H9 (cell line): Measurements from ENCODE around the gene YTHDC1. TPM values are rescaled to one million over a fixed set of nuclear protein-coding genes. Genes with fewer than 3 reads are reported as not detected.
A peak's percentile ranks its signal among the peaks of the same experiment; 100 is the strongest.

Experiments used
- DNase-seq: peaks from one replicate; pipeline ENCODE4 v3.0.0-alpha.2; 2017
- H2AFZ ChIP-seq: one replicate; pipeline ENCODE4 v1.6.1; 2013; ENCODE audit warnings: mild to moderate bottlenecking, low read length, control low read depth, moderate library complexity
- H2AK5ac ChIP-seq: 2 replicates; pipeline ENCODE4 v1.6.1; 2013; ENCODE audit warnings: low read length, control low read depth, mixed read lengths; ENCODE audit not compliant: insufficient read length
- H2BK120ac ChIP-seq: one replicate; pipeline ENCODE4 v1.6.1; 2013; ENCODE audit warnings: low read depth, mild to moderate bottlenecking, low read length, control low read depth, inconsistent platforms; ENCODE audit not compliant: poor library complexity, severe bottlenecking
- H2BK12ac ChIP-seq: 2 replicates; pipeline ENCODE4 v1.6.1; 2013; ENCODE audit warnings: low read length, control low read depth, mixed read lengths, low read depth; ENCODE audit not compliant: insufficient read length
- H2BK15ac ChIP-seq: 2 replicates; pipeline ENCODE4 v1.6.1; 2013; ENCODE audit warnings: low read depth, low read length, control low read depth
- H2BK20ac ChIP-seq: one replicate; pipeline ENCODE4 v1.6.1; 2013; ENCODE audit warnings: low read depth, mild to moderate bottlenecking, low read length, control low read depth, inconsistent platforms; ENCODE audit not compliant: poor library complexity, severe bottlenecking
- H2BK5ac ChIP-seq: 2 replicates; pipeline ENCODE4 v1.6.1; 2013; ENCODE audit warnings: low read length, control low read depth, mixed read lengths; ENCODE audit not compliant: insufficient read length
- H3K14ac ChIP-seq: 2 replicates; pipeline ENCODE4 v1.6.1; 2013; ENCODE audit warnings: low read length, control low read depth; ENCODE audit not compliant: insufficient read depth
- H3K18ac ChIP-seq: 2 replicates; pipeline ENCODE4 v1.6.1; 2013; ENCODE audit warnings: low read depth, mild to moderate bottlenecking, mixed read lengths, low read length, control low read depth; ENCODE audit not compliant: insufficient read length
- H3K23ac ChIP-seq: 2 replicates; pipeline ENCODE4 v1.6.1; 2013; ENCODE audit warnings: low read length, control low read depth, mixed read lengths, low read depth; ENCODE audit not compliant: insufficient read length
- H3K23me2 ChIP-seq: 2 replicates; pipeline ENCODE4 v1.6.1; 2013; ENCODE audit warnings: low read depth, mild to moderate bottlenecking, mixed read lengths, low read length, control low read depth; ENCODE audit not compliant: insufficient read length, poor library complexity, severe bottlenecking
- H3K27ac ChIP-seq: 2 replicates; pipeline ENCODE4 v1.5.1; 2013; ENCODE audit warnings: low read length, control low read depth, mixed read lengths, low read depth; ENCODE audit not compliant: insufficient read length
- H3K27me3 ChIP-seq: 2 replicates; pipeline ENCODE4 v1.6.1; 2013; ENCODE audit warnings: low read length, control low read depth, inconsistent platforms; ENCODE audit not compliant: insufficient read depth
- H3K4ac ChIP-seq: 2 replicates; pipeline ENCODE4 v1.6.1; 2013; ENCODE audit warnings: low read depth, mild to moderate bottlenecking, control low read depth, inconsistent platforms, low read length, moderate library complexity
- H3K4me1 ChIP-seq: 2 replicates; pipeline ENCODE4 v1.6.1; 2013; ENCODE audit warnings: low read length, control low read depth, inconsistent platforms; ENCODE audit not compliant: insufficient read depth
- H3K4me2 ChIP-seq: 2 replicates; pipeline ENCODE4 v1.6.1; 2013; ENCODE audit warnings: low read length, control low read depth, mixed read lengths; ENCODE audit not compliant: insufficient read length, insufficient read depth
- H3K56ac ChIP-seq: 2 replicates; pipeline ENCODE4 v1.6.1; 2013; ENCODE audit warnings: low read depth, mild to moderate bottlenecking, mixed read lengths, low read length, control low read depth; ENCODE audit not compliant: insufficient read length
- H3K79me1 ChIP-seq: 2 replicates; pipeline ENCODE4 v1.6.1; 2013; ENCODE audit warnings: low read depth, mild to moderate bottlenecking, moderate library complexity, low read length, control low read depth, inconsistent platforms; ENCODE audit not compliant: insufficient read depth, poor library complexity, severe bottlenecking
- H3K79me2 ChIP-seq: 2 replicates; pipeline ENCODE4 v1.6.1; 2013; ENCODE audit warnings: low read length, control low read depth, inconsistent platforms; ENCODE audit not compliant: insufficient read depth
- H3K9ac ChIP-seq: 2 replicates; pipeline ENCODE4 v1.6.1; 2013; ENCODE audit warnings: low read length, control low read depth, mixed read lengths; ENCODE audit not compliant: insufficient read length; ENCODE audit errors: extremely low read depth
- H3K9me3 ChIP-seq: one replicate; pipeline ENCODE4 v1.6.1; 2013; ENCODE audit warnings: low read depth, low read length, inconsistent platforms; ENCODE audit not compliant: control insufficient read depth
- H3T11ph ChIP-seq: one replicate; pipeline ENCODE4 v1.6.1; 2013; ENCODE audit warnings: mild to moderate bottlenecking, low read length, control low read depth, inconsistent platforms
- H4K20me1 ChIP-seq: one replicate; pipeline ENCODE4 v1.6.1; 2013; ENCODE audit not compliant: control insufficient read depth, insufficient read length, insufficient read depth
- H4K5ac ChIP-seq: 2 replicates; pipeline ENCODE4 v1.6.1; 2013; ENCODE audit warnings: low read depth, mild to moderate bottlenecking, mixed read lengths, low read length, control low read depth; ENCODE audit not compliant: insufficient read length
- H4K8ac ChIP-seq: replicated peaks from 2 replicates; pipeline ENCODE4 v1.6.1; 2013; ENCODE audit warnings: low read length, control low read depth, mixed read lengths, low read depth; ENCODE audit not compliant: insufficient read length
- H4K91ac ChIP-seq: 2 replicates; pipeline ENCODE4 v1.6.1; 2013; ENCODE audit warnings: low read depth, mild to moderate bottlenecking, moderate library complexity, mixed read lengths, low read length, control low read depth; ENCODE audit not compliant: insufficient read length
- H3K27ac Mint-ChIP-seq, 3 experiments: 2 replicates in 2 of 3; 3 replicates in 1 of 3; pipeline ENCODE4 v1.8.0; 2020 to 2021; ENCODE audit warnings: mixed read lengths in 3 of 3, mild to moderate bottlenecking in 1 of 3, moderate library complexity in 1 of 3
- H3K27me3 Mint-ChIP-seq: 2 replicates; pipeline ENCODE4 v1.8.0; 2021; ENCODE audit warnings: low read depth, mild to moderate bottlenecking, moderate library complexity, mixed read lengths
- H3K36me3 Mint-ChIP-seq, 3 experiments: 2 replicates in 2 of 3; 3 replicates in 1 of 3; pipeline ENCODE4 v1.8.0; 2020 to 2021; ENCODE audit warnings: low read depth in 3 of 3, mixed read lengths in 3 of 3; ENCODE audit not compliant: insufficient read depth in 1 of 3
- H3K4me1 Mint-ChIP-seq, 2 experiments: 2 replicates each; pipeline ENCODE4 v1.8.0; 2020; ENCODE audit warnings: mixed read lengths in 2 of 2
- H3K4me3 Mint-ChIP-seq, 2 experiments: 2 replicates in 1 of 2; 3 replicates in 1 of 2; pipeline ENCODE4 v1.8.0; 2020 to 2021; ENCODE audit warnings: mild to moderate bottlenecking in 2 of 2, mixed read lengths in 2 of 2, moderate library complexity in 1 of 2
- H3K9me3 Mint-ChIP-seq, 2 experiments: 2 replicates in 1 of 2; 3 replicates in 1 of 2; pipeline ENCODE4 v1.8.0; 2020; ENCODE audit warnings: mild to moderate bottlenecking in 2 of 2, mixed read lengths in 2 of 2, moderate library complexity in 1 of 2
- CTCF ChIP-seq: fragments of 200-600 bp; sonication (generic); conservative IDR thresholded peaks from 3 replicates; pipeline ENCODE4 v1.8.0; 2021; ENCODE audit warnings: antibody characterized with exemption, mild to moderate bottlenecking
- WGBS: extraction: QIAGEN DNeasy Blood & Tissue Kit; methylation state at CpG from one replicate; pipeline ENCODE4 v1.1.7; 2013; ENCODE audit warnings: missing lambda C conversion rate, low lambda C conversion rate, mixed read lengths; ENCODE audit not compliant: insufficient read length; ENCODE audit errors: extremely low coverage; 5-methylcytosine and 5-hydroxymethylcytosine counted together
- total RNA-seq: library from RNA; stranded (reverse); gene quantifications from 2 replicates; pipeline ENCODE4 v1.2.1, GENCODE V29; 2021

YTHDC1 gene
- total RNA-seq, 1 experiment from 2014 or later: 158 TPM

DNA sequence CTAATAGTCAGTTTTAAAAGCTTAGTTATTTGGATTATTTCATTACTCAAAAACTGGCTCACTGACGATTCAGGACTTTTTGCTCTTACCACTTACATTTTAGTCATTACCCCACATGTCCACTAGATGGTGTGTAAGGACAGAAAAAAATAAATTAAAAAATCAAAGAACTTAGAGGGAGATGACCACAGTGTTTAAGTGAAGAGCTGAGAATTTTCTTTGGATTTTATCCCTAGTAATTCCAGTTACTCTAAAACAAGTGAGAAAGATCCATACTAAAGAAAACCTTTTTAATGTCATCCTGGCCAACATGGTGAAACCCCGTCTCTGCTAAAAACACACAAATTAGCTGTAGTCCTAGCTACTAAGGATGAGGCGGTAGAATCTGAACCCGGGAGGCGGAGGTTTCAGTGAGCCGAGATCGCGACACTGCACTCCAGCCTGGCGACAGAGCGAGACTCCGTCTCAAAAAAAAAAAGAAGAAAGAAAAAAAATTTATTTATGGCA lies 78.0 kb downstream of the YTHDC1 start:
- Histone ChIP-seq H3K27me3 (no peaks in the 10 kb centered on the region), H2BK20ac (no peak overlapping the region), H3K4me2 (peak overlapping the region; percentile 33), H2AK5ac (no peak overlapping the region), H3K18ac (no peak overlapping the region), H3K23ac (no peak overlapping the region), H3K23me2 (no peaks in the 10 kb centered on the region), H2AFZ (peak overlapping the region; percentile 77), H3K79me2 (no peaks in the 10 kb centered on the region), H4K8ac (no peak overlapping the region), H3K14ac (no peak overlapping the region), H2BK5ac (no peak overlapping the region), H4K20me1 (no peaks in the 10 kb centered on the region), H3K27ac (no peak overlapping the region), H3K9ac (peak overlapping the region; percentile 17), H3T11ph (no peak overlapping the region), H4K91ac (no peak overlapping the region), H2BK120ac (no peak overlapping the region), H3K79me1 (no peaks in the 10 kb centered on the region), H3K4me1 (peaks cover 10% of the 10 kb centered on the region; the same call in 1 of the 2 replicates), H2BK15ac (no peak overlapping the region), H3K4ac (no peak overlapping the region), H4K5ac (no peak overlapping the region), H3K56ac (no peak overlapping the region), H3K9me3 (peaks cover 18% of the 10 kb centered on the region), H2BK12ac (no peak overlapping the region)
- H3K4me1 Mint-ChIP-seq: peaks cover 27% of the 10 kb centered on the region in 2 experiments
- TF ChIP-seq CTCF: peak; percentile 80
- no CpG with 5 or more reads among the region's 11 CpGs for WGBS
- H3K27me3 Mint-ChIP-seq: no peaks in the 10 kb centered on the region
- H3K9me3 Mint-ChIP-seq: peaks cover 36 to 38% of the 10 kb centered on the region in 2 experiments
- peak overlapping the region; percentile 55 to 62; a peak in 4 of 5 replicates for H3K4me3 Mint-ChIP-seq
- peak overlapping the region; percentile 44 to 97 (median 95) for H3K27ac Mint-ChIP-seq
- peak; percentile 32 for DNase-seq
- peaks cover 30 to 48% (median 32%) of the 10 kb centered on the region in 3 experiments for H3K36me3 Mint-ChIP-seq
